H1 (cell line): ENCODE data around the gene SLC34A1. TPM values are rescaled to one million over a fixed set of nuclear protein-coding genes. Genes with fewer than 3 reads are reported as not detected.
A peak's percentile ranks its signal among the peaks of the same experiment; 100 is the strongest.

Experiments
- ASH2L ChIP-seq: fragments of 200-600, 300-600 bp; sonication (generic); IDR thresholded peaks from one replicate; pipeline ENCODE4 v1.7.1; 2017; ENCODE audit warnings: low read length
- ATF3 ChIP-seq: IDR thresholded peaks from 2 replicates; pipeline ENCODE4 v1.6.1; 2011; ENCODE audit warnings: low read depth, mild to moderate bottlenecking, low read length; ENCODE audit not compliant: insufficient read depth
- BACH1 ChIP-seq: IDR thresholded peaks from 2 replicates; pipeline ENCODE4 v1.6.1; 2012; ENCODE audit warnings: low read length, improper control_type of control experiment
- BRCA1 ChIP-seq: IDR thresholded peaks from 2 replicates; pipeline ENCODE4 v1.6.1; 2012; ENCODE audit warnings: low read depth, low read length, improper control_type of control experiment
- CHD1 ChIP-seq: IDR thresholded peaks from 2 replicates; pipeline ENCODE4 v1.6.1; 2012; ENCODE audit warnings: low read depth, low read length, improper control_type of control experiment
- CREB1 ChIP-seq: IDR thresholded peaks from 2 replicates; pipeline ENCODE4 v1.6.1; 2012; ENCODE audit warnings: inconsistent platforms
- EP300 ChIP-seq, 2 experiments: IDR thresholded peaks; 1 replicate in 1 of 2; 2 replicates in 1 of 2; pipeline ENCODE4 v1.6.1; 2011 to 2012; ENCODE audit warnings: low read depth in 2 of 2, low read length in 2 of 2, mild to moderate bottlenecking in 2 of 2, borderline replicate concordance in 1 of 2, inconsistent platforms in 1 of 2, moderate library complexity in 1 of 2
- GTF2F1 ChIP-seq: IDR thresholded peaks from 2 replicates; pipeline ENCODE4 v1.6.1; 2012; ENCODE audit warnings: low read depth, low read length, improper control_type of control experiment, borderline replicate concordance
- HDAC2 ChIP-seq, 2 experiments: fragments of 300-600 bp in 1 of 2; sonication (generic) in 1 of 2; IDR thresholded peaks; 2 replicates each; pipeline ENCODE4 v1.6.1; 2011 to 2012; ENCODE audit warnings: low read depth in 2 of 2, low read length in 2 of 2, mild to moderate bottlenecking in 2 of 2, moderate library complexity in 2 of 2, borderline replicate concordance in 1 of 2, inconsistent platforms in 1 of 2
- HDAC6 ChIP-seq: IDR thresholded peaks from one replicate; pipeline ENCODE4 v1.7.1; 2012; ENCODE audit warnings: low read depth, mild to moderate bottlenecking, inconsistent platforms, low read length, moderate library complexity
- JUN ChIP-seq: IDR thresholded peaks from 2 replicates; pipeline ENCODE4 v1.6.1; 2011; ENCODE audit warnings: low read depth, mild to moderate bottlenecking, improper control_type of control experiment, low read length
- JUND ChIP-seq: IDR thresholded peaks from 2 replicates; pipeline ENCODE4 v1.6.1; 2011; ENCODE audit warnings: mild to moderate bottlenecking, improper control_type of control experiment, low read length
- KDM1A ChIP-seq: fragments of 200-600, 300-600 bp; sonication (generic); IDR thresholded peaks from 2 replicates; pipeline ENCODE4 v1.7.1; 2016; ENCODE audit warnings: mild to moderate bottlenecking, low read length, borderline replicate concordance
- MAX ChIP-seq: IDR thresholded peaks from 2 replicates; pipeline ENCODE4 v1.6.1; 2012; ENCODE audit warnings: inconsistent platforms
- NANOG ChIP-seq: IDR thresholded peaks from 2 replicates; pipeline ENCODE4 v1.6.1; 2011; ENCODE audit warnings: low read length, low read depth, mild to moderate bottlenecking, inconsistent platforms; ENCODE audit not compliant: insufficient read depth, poor library complexity, severe bottlenecking
- PHF8 ChIP-seq: fragments of 200-600 bp; sonication (generic); conservative IDR thresholded peaks from 2 replicates; pipeline ENCODE4 v1.7.1; 2012; ENCODE audit warnings: low read depth, mild to moderate bottlenecking, inconsistent platforms, low read length, moderate library complexity
- RBBP5 ChIP-seq: IDR thresholded peaks from 2 replicates; pipeline ENCODE4 v1.7.1; 2012; ENCODE audit warnings: low read depth, mild to moderate bottlenecking, inconsistent platforms, low read length, moderate library complexity, borderline replicate concordance
- SIN3A ChIP-seq, 2 experiments: IDR thresholded peaks in 1 of 2; conservative IDR thresholded peaks in 1 of 2; 2 replicates each; pipeline ENCODE4 v1.6.1; 2011 to 2012; ENCODE audit warnings: low read length in 2 of 2, improper control_type of control experiment in 1 of 2, low read depth in 1 of 2, mild to moderate bottlenecking in 1 of 2
- SP1 ChIP-seq: IDR thresholded peaks from 2 replicates; pipeline ENCODE4 v1.6.1; 2011; ENCODE audit warnings: low read depth, low read length
- SP2 ChIP-seq: IDR thresholded peaks from 2 replicates; pipeline ENCODE4 v1.6.1; 2012; ENCODE audit warnings: mild to moderate bottlenecking, low read length, inconsistent platforms
- SP4 ChIP-seq: IDR thresholded peaks from 2 replicates; pipeline ENCODE4 v1.6.1; 2012; ENCODE audit warnings: low read length, inconsistent platforms
- SRF ChIP-seq: IDR thresholded peaks from 2 replicates; pipeline ENCODE4 v1.6.1; 2011; ENCODE audit warnings: mild to moderate bottlenecking, low read depth, low read length, moderate library complexity
- TAF7 ChIP-seq: optimal IDR thresholded peaks from 2 replicates; pipeline ENCODE3; 2011; ENCODE audit warnings: low read depth, mild to moderate bottlenecking, inconsistent platforms, low read length, moderate library complexity, borderline replicate concordance
- TCF12 ChIP-seq: IDR thresholded peaks from 2 replicates; pipeline ENCODE4 v1.6.1; 2011; ENCODE audit warnings: low read depth, mild to moderate bottlenecking, low read length
- TEAD4 ChIP-seq: IDR thresholded peaks from 2 replicates; pipeline ENCODE4 v1.6.1; 2012; ENCODE audit warnings: low read depth, low read length, inconsistent platforms, mixed read lengths
- polyA plus RNA-seq, 7 experiments: library from polyadenylated mRNA; depleted of rRNA in 3 of 7; stranded (reverse) in 5 of 7; unstranded in 2 of 7; fragments of >200 nt in 5 of 7; fragments of 200-250 nt in 2 of 7; gene quantifications; 1 replicate in 5 of 7; 2 replicates in 1 of 7; 4 replicates in 1 of 7; pipeline versions ENCODE4 v1.2.1 to v1.2.3, GENCODE V29; 2011 to 2013; ENCODE audit warnings: missing spikeins in 2 of 7, mixed read lengths in 2 of 7
- total RNA-seq: library from RNA; stranded (reverse); fragmentation: NEBNext Ultra II Directional; extraction: Animal tissue kit (Norgen Biotek cat#: 25700); gene quantifications from 2 replicates; pipeline ENCODE4 v1.2.1, GENCODE V29; 2021

Gene SLC34A1
- total and polyA plus RNA-seq, 2 of the 8 experiments (the other 6 are each of a cell fraction or from before 2014, with no cell fraction given), result not detected

- TF ChIP-seq EP300 (IDR thresholded peaks at IDR 0.05; ENCODE audit: borderline replicate concordance in 1 of 2, low read depth in 2 of 2, low read length in 2 of 2) (no peak), HDAC6 (no peak), SIN3A (conservative IDR thresholded peaks at IDR 0.05 in 1 of 2, IDR thresholded peaks at IDR 0.05 in 1 of 2; ENCODE audit: low read depth in 1 of 2, low read length in 2 of 2) (peak; percentile 30 to 78; a peak in 2 of 4 replicates), ATF3 (no peak), RBBP5 (no peak; the same call in 1 of the 2 replicates), NANOG (no peak), BACH1 (peak; percentile 27; the same call in 1 of the 2 replicates), ASH2L (no peak), MAX (peak; percentile 95), PHF8 (no peak), KDM1A (no peak), SP4 (peak; percentile 87), CHD1 (no peak), JUN (no peak), SP2 (no peak), HDAC2 (IDR thresholded peaks at IDR 0.05; ENCODE audit: borderline replicate concordance in 1 of 2, low read depth in 2 of 2, low read length in 2 of 2) (0 out of 4 replicates have a peak, but pooled peaks of 1 of the 2 experiments have one; percentile 64), TAF7 (no peak), BRCA1 (no peak), CREB1 (peak; percentile 38; the same call in 1 of the 2 replicates), SRF (no peak), GTF2F1 (no peak), SP1 (peak; percentile 54; the same call in 1 of the 2 replicates), TCF12 (no peak), TEAD4 (no peak), JUND (no peak)
These were observed 13.6 kb upstream of the SLC34A1 start (continued) for GRCh38 chr5:177370488-177371119.
